HG02798 (cell line): ENCODE results near the gene TMEM266.

Experiments
- ATAC-seq: cut with Tn5 transposase; IDR thresholded peaks from one replicate; pipeline ENCODE4 v1.9.1; 2021; ENCODE audit warnings: mild to moderate bottlenecking; ENCODE audit not compliant: unreplicated experiment, poor library complexity

The TMEM266 gene

GRCh38 chr15:76118767-76119166, 59.0 kb downstream of the TMEM266 start:
- ATAC-seq = no peak

GRCh38 chr15:76123031-76123430, 63.2 kb downstream of the TMEM266 start:
- no peak for ATAC-seq

GRCh38 chr15:76127169-76127568, 67.4 kb downstream of the TMEM266 start:
- ATAC-seq = no peak

GRCh38 chr15:76127880-76128279, 68.1 kb downstream of the TMEM266 start:
- no peak for ATAC-seq

- ATAC-seq = no peak
Measured at GRCh38 chr15:76134537-76134936, 74.8 kb downstream of the TMEM266 start.

GRCh38 chr15:76135516-76135915, 75.7 kb downstream of the TMEM266 start:
- ATAC-seq = no peak

- no peak for ATAC-seq
Measured at GRCh38 chr15:76138436-76138835, 78.7 kb downstream of the TMEM266 start.

- peak; percentile 61 for ATAC-seq
Measured at GRCh38 chr15:76139368-76140073, 79.7 kb downstream of the TMEM266 start.

GRCh38 chr15:76140074-76140464, 80.3 kb downstream of the TMEM266 start:
- ATAC-seq = no peak

- no peak for ATAC-seq
Measured at GRCh38 chr15:76146812-76147211, 87.0 kb downstream of the TMEM266 start.

GRCh38 chr15:76147906-76148570, 88.3 kb downstream of the TMEM266 start:
- peak; percentile 45 for ATAC-seq

GRCh38 chr15:76149291-76149915, 89.6 kb downstream of the TMEM266 start:
- ATAC-seq = no peak

GRCh38 chr15:76150513-76150912, 90.7 kb downstream of the TMEM266 start:
- ATAC-seq = no peak

- peak; percentile 80 for ATAC-seq
Measured at GRCh38 chr15:76150971-76151598, 91.3 kb downstream of the TMEM266 start.

- no peak for ATAC-seq
Measured at GRCh38 chr15:76151599-76151974, 91.8 kb downstream of the TMEM266 start.

GRCh38 chr15:76152197-76152596, 92.4 kb downstream of the TMEM266 start:
- no peak for ATAC-seq

GRCh38 chr15:76153241-76154197, 93.7 kb downstream of the TMEM266 start:
- no peak for ATAC-seq

- ATAC-seq = no peak
Measured at GRCh38 chr15:76155731-76156130, 95.9 kb downstream of the TMEM266 start.

GRCh38 chr15:76158226-76158625, 98.4 kb downstream of the TMEM266 start:
- no peak for ATAC-seq

- ATAC-seq = no peak
Measured at GRCh38 chr15:76158815-76159214, 99.0 kb downstream of the TMEM266 start.
